Measurements from ENCODE around the gene PEDS1.
"Not testable (repeated sequence)": the region's sequence is repeated elsewhere in the genome, so short reads cannot be mapped to it uniquely, and the experiment has no call there.

The PEDS1 gene

DNA sequence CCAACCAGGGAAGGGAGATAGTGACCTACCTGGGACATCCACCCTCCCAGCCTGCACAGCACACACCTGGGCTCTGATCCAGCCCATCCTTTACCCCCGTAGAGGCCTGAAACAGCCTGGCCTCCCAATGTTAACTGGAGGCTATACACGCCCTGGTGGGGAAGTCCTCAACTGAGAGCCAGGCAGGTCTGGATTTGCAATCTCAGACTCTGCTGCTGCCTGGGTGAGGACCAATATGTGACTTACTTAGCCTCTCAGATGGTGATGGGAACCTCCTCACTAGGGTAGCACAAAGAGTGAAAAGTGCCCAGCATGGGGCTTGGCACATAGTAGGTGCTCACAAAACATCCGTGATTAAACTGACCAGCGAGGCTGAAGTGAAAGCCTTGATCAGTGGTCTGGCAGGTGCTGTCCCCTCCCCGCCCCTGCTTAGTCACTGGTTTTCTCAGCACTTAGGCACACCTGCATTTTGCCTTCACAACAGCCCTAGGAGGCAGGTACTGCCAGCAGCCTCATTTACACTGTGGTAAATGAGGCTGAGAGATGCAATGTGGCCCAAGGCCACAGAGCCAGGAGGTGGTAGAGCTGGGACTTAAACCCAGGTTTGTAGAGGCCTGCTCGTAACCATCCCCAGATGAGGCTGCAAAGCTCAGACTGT, 12.4 kb downstream of the PEDS1 start:
- peaks cover 76% of the 10 kb centered on the region for H3K36me3 ChIP-seq (ENCODE audit: control insufficient read depth, insufficient read depth, low read length)
- H3K4me1 ChIP-seq (ENCODE audit: control insufficient read depth, insufficient read depth, low read length, poor library complexity, severe bottlenecking): peaks cover 49% of the 10 kb centered on the region
- no peak overlapping the region for H3K27ac ChIP-seq (ENCODE audit: low read depth, low read length, severe bottlenecking)
- no peak overlapping the region for H3K4me3 ChIP-seq (ENCODE audit: extremely low read depth, insufficient read depth, low read length, poor library complexity, severe bottlenecking)
- 94 to 100% methylated on average over 5 to 6 of the region's 6 CpGs for WGBS, 2 experiments (ENCODE audit: insufficient coverage in 2 of 2)
- H3K9me3 ChIP-seq (ENCODE audit: control insufficient read depth, low read length): no peaks in the 10 kb centered on the region

DNA sequence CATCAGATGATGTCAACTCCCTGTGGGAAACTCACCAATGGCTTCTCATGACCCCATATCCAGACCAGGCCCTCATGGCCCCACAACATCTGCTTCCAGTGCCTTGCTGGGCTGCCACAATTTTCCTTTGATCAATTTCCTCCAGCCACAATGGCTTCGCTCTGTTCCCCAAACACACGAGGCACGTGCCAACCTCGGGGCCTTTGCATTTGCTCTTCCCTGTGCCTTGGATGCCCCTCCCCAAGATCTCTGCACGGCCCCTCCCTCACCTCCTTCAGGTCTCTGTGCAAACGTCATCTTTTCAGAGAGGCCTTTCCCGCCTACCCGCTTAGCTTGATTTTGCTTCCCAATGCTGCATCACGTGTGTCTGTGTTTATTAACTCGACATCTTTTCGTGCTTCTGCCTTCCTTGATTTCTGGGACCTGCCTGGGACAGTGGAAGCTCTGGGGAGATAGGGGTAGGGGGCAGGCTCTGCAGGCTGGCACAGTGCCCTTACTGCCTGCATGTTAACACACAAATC, 13.1 kb downstream of the PEDS1 start:
- no peaks in the 10 kb centered on the region for H3K9me3 ChIP-seq (ENCODE audit: control insufficient read depth, low read length)
- no peak overlapping the region for H3K27ac ChIP-seq (ENCODE audit: low read depth, low read length, severe bottlenecking)
- H3K4me3 ChIP-seq (ENCODE audit: extremely low read depth, insufficient read depth, low read length, poor library complexity, severe bottlenecking): no peak overlapping the region
- 95% methylated on average over 9 to 11 of the region's 11 CpGs for WGBS, 2 experiments (ENCODE audit: insufficient coverage in 2 of 2)
- peaks cover 48% of the 10 kb centered on the region for H3K4me1 ChIP-seq (ENCODE audit: control insufficient read depth, insufficient read depth, low read length, poor library complexity, severe bottlenecking)
- peaks cover 79% of the 10 kb centered on the region for H3K36me3 ChIP-seq (ENCODE audit: control insufficient read depth, insufficient read depth, low read length)

DNA sequence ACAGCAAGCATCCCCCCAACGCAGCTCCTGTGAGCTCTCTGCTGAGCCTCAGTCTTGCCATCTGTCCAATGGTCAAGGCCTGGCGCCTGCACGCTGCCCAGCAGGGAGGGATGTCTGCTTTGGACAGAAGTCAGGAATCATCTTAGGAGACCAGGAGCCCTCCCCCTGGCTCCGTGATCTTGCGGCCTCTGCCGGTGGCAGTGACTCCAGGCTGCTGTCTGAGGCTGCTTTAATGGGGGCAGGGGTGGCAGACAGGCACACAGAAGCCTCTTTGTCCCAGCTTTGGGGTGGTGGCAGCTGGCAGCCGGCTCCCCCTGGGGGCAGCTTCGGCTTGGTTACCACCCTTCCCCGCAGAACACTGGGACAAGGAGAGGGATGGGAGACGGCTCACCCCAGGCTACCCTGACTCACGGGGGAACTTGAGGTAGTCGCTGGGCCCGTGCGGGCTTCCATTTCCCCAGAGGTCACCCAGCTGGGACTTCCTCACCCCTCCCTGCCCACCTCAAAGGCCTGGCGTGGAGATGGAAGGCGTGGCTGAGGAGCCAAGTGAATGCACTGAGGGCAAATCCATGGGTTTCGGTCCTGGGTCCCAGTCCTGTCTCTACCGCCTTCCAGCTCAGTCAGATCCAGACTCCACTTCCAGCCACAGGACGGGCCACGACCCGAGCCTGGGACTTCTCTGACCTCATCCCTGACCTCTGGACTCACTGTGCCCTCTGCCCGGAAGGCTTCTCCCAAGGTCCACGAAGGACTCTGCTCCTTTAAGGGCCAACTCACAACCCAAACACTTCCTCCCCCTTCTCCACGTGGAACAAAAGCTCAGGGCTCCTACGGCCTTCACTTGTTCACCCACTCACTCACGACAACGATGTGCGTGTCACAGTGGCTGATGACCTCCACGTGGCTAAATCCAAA, 14.8 kb downstream of the PEDS1 start:
- peaks cover 41% of the 10 kb centered on the region for H3K4me1 ChIP-seq (ENCODE audit: control insufficient read depth, insufficient read depth, low read length, poor library complexity, severe bottlenecking)
- H3K4me3 ChIP-seq (ENCODE audit: extremely low read depth, insufficient read depth, low read length, poor library complexity, severe bottlenecking): no peak overlapping the region
- peak overlapping the region; percentile 45 for H3K27ac ChIP-seq (ENCODE audit: low read depth, low read length, severe bottlenecking)
- H3K36me3 ChIP-seq (ENCODE audit: control insufficient read depth, insufficient read depth, low read length): peaks cover 85% of the 10 kb centered on the region
- H3K9me3 ChIP-seq (ENCODE audit: control insufficient read depth, low read length): no peaks in the 10 kb centered on the region
- 85 to 88% methylated on average over 25 to 28 of the region's 29 CpGs for WGBS, 2 experiments (ENCODE audit: insufficient coverage in 2 of 2)

DNA sequence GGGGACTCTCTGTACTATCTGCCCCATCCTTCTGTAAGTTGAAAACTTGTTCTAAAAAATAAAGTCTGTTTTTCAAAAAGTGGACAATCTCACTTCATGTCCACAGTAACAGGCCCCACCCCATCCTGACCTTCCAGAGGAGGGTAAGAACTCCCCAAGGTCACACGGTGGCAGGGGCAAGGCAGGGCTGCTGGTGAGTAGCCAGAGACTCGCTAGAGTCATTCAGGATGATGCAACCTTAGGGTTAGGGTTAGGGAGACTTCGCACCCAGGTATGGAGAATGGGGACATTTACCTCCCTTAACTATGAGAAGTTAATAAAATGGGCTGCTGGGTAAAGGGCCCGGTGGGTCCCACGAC, 15.4 kb downstream of the PEDS1 start:
- Histone ChIP-seq H3K4me1 (ENCODE audit: control insufficient read depth, insufficient read depth, low read length, poor library complexity, severe bottlenecking) (peaks cover 41% of the 10 kb centered on the region), H3K27ac (ENCODE audit: low read depth, low read length, severe bottlenecking) (peak overlapping the region; percentile 16), H3K36me3 (ENCODE audit: control insufficient read depth, insufficient read depth, low read length) (peaks cover 84% of the 10 kb centered on the region), H3K9me3 (ENCODE audit: control insufficient read depth, low read length) (no peaks in the 10 kb centered on the region), H3K4me3 (ENCODE audit: extremely low read depth, insufficient read depth, low read length, poor library complexity, severe bottlenecking) (no peak overlapping the region)
- whole genome bisulfite sequencing, 2 experiments (ENCODE audit: insufficient coverage in 2 of 2): 95 to 100% methylated on average over 2 to 5 of the region's 5 CpGs

DNA sequence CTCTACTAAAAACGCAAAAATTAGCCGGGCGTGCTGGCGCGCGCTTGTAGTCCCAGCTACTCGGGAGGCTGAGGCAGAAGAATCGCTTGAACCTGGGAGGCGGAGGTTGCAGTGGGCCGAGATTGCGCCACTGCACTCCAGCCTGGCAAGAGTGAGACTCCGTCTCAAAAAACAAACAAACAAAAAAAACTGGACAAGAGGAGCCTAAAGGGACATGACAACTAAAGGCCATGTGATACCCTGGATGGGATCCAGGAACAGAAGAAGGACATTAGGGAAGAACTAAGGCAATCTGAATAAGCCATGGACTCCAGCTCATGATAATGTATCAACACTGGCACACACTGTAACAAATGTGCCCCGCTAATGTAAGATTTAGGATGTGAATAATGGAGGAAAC, 15.8 kb downstream of the PEDS1 start:
- WGBS, 2 experiments (ENCODE audit: insufficient coverage in 2 of 2): 83 to 96% methylated on average over 10 to 13 of the region's 13 CpGs
- peaks cover 37% of the 10 kb centered on the region for H3K4me1 ChIP-seq (ENCODE audit: control insufficient read depth, insufficient read depth, low read length, poor library complexity, severe bottlenecking)
- H3K36me3 ChIP-seq (ENCODE audit: control insufficient read depth, insufficient read depth, low read length): peaks cover 84% of the 10 kb centered on the region
- not testable (repeated sequence) for H3K4me3 ChIP-seq (ENCODE audit: extremely low read depth, insufficient read depth, low read length, poor library complexity, severe bottlenecking); H3K9me3 ChIP-seq (ENCODE audit: control insufficient read depth, low read length); H3K27ac ChIP-seq (ENCODE audit: low read depth, low read length, severe bottlenecking)

DNA sequence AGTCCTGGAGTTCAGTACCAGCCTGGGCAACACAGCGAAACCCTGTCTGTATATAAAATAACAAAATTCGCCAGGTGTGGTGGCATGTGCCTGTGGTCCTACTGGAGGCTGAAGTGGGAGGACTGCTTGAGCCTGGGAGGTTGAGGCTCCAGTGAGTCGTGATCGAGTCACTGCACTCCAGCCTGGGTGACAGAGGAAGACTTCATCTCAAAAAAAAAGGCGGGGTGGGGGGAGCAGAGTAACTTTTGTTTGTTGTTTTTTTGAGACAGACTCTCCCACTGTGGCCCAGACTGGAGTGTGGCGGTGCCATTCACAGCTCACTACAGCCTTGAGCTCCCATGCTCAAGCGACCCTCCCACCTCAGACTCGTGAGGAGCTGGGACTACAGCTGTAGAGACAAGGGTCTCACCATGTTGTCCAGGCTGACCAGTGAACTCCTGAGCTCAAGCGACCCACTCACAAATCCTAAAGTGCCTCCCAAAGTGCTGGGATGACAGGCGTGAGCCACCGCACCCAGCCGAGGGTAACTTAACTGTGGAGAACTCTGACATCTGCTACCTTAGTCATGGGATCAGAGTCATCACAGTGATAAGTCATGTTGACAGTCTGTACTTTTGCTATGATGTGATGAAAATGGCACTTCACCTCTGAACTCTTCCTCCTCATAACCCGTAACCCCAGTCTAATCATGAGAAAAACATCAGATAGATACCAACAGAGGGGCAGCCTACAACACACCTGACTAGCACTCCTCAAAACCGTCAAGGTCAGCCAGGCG, 16.5 kb downstream of the PEDS1 start:
- H3K4me1 ChIP-seq (ENCODE audit: control insufficient read depth, insufficient read depth, low read length, poor library complexity, severe bottlenecking): peaks cover 32% of the 10 kb centered on the region
- H3K4me3 ChIP-seq (ENCODE audit: extremely low read depth, insufficient read depth, low read length, poor library complexity, severe bottlenecking): no peak overlapping the region
- peaks cover 88% of the 10 kb centered on the region for H3K36me3 ChIP-seq (ENCODE audit: control insufficient read depth, insufficient read depth, low read length)
- 95 to 97% methylated on average over 12 to 13 of the region's 15 CpGs for WGBS, 2 experiments (ENCODE audit: insufficient coverage in 2 of 2)
- no peak overlapping the region for H3K27ac ChIP-seq (ENCODE audit: low read depth, low read length, severe bottlenecking)
- no peaks in the 10 kb centered on the region for H3K9me3 ChIP-seq (ENCODE audit: control insufficient read depth, low read length)

DNA sequence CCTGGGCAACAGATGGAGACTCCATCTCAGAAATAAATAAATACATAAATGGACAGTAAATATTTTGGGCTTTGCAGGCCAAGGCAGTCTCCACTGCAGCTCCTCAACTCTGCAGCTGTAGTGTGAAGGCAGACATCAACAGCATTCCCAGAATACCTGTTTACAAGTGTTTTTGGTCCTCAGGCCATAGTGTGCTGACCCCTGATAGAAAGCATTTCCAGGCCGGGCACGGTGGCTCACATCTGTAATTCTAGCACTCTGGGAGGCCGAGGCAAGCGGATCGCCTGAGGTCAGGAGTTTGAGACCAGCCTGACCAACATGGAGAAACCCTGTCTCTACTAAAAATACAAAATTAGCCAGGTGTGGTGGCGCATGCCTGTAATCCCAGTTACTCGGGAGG, 18.4 kb downstream of the PEDS1 start:
- not testable (repeated sequence) for H3K9me3 ChIP-seq (ENCODE audit: control insufficient read depth, low read length); H3K4me3 ChIP-seq (ENCODE audit: extremely low read depth, insufficient read depth, low read length, poor library complexity, severe bottlenecking); H3K27ac ChIP-seq (ENCODE audit: low read depth, low read length, severe bottlenecking)
- H3K36me3 ChIP-seq (ENCODE audit: control insufficient read depth, insufficient read depth, low read length): peaks cover 86% of the 10 kb centered on the region
- WGBS, 2 experiments (ENCODE audit: insufficient coverage in 2 of 2): 93 to 95% methylated on average over 3 to 4 of the region's 7 CpGs
- H3K4me1 ChIP-seq (ENCODE audit: control insufficient read depth, insufficient read depth, low read length, poor library complexity, severe bottlenecking): peaks cover 24% of the 10 kb centered on the region

DNA sequence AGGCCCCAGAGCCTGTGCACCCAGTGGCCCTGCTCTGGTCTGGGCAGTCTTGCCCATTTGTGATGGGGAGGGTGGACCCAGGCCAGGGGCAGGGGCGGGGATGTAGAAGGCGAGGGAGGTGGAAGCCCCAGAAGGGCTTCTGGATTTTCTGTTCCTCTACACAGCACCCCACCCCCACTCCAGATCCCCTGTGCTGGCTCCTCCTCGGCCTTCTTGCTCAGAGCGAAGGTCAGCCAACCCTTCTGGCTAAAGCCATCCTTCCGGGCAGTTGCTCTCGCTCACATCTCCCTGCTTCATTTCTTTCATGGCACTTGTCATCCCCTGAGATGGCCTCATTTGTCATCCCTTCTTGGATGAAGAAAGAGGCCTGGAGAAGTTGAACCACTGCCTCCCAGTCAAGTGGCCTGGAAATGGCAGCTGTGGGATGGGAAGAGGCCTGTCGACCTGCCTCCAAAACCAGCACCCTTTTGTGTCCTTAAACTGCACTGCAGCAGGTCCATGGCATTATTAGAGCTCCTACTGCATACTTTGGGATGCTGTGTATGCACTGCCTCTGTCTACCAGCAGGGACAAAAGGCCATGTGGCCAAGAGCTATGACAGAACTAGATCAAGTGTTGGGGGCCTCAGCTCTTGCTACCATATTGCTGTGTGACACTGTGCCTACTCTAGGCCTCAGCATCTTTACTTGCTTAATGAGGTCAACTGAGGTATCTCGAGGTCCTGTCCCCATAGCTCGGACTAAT, 19.9 kb downstream of the PEDS1 start:
- H3K9me3 ChIP-seq (ENCODE audit: control insufficient read depth, low read length): no peaks in the 10 kb centered on the region
- peaks cover 15% of the 10 kb centered on the region for H3K4me1 ChIP-seq (ENCODE audit: control insufficient read depth, insufficient read depth, low read length, poor library complexity, severe bottlenecking)
- 94 to 95% methylated on average over 4 to 7 of the region's 9 CpGs for WGBS, 2 experiments (ENCODE audit: insufficient coverage in 2 of 2)
- H3K4me3 ChIP-seq (ENCODE audit: extremely low read depth, insufficient read depth, low read length, poor library complexity, severe bottlenecking): no peak overlapping the region
- no peak overlapping the region for H3K27ac ChIP-seq (ENCODE audit: low read depth, low read length, severe bottlenecking)
- H3K36me3 ChIP-seq (ENCODE audit: control insufficient read depth, insufficient read depth, low read length): peaks cover 87% of the 10 kb centered on the region

DNA sequence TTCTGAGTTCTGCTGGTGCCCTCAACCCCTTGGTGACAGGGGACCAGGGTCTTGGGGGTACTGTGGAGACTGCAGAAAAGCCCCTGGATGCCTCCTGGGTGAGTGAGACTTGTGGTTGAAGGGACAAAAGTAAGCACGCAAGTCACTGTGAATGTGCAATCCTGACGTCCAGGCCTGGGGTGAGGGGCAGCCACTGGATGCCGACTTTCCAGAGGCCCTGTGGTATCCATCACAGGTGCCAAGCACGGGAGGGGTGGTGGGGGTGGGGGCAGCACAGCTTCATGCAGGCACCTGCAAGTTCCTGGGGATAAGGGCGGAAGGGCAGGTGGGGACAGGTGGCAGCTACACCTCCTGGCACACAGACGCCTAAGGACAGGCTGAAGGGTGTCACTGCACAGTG, 20.5 kb downstream of the PEDS1 start:
- no peaks in the 10 kb centered on the region for H3K9me3 ChIP-seq (ENCODE audit: control insufficient read depth, low read length)
- peaks cover 10% of the 10 kb centered on the region for H3K4me1 ChIP-seq (ENCODE audit: control insufficient read depth, insufficient read depth, low read length, poor library complexity, severe bottlenecking)
- peaks cover 87% of the 10 kb centered on the region for H3K36me3 ChIP-seq (ENCODE audit: control insufficient read depth, insufficient read depth, low read length)
- 95 to 98% methylated on average over 6 of the region's 6 CpGs for WGBS, 2 experiments (ENCODE audit: insufficient coverage in 2 of 2)
- no peak overlapping the region for H3K4me3 ChIP-seq (ENCODE audit: extremely low read depth, insufficient read depth, low read length, poor library complexity, severe bottlenecking)
- no peak overlapping the region for H3K27ac ChIP-seq (ENCODE audit: low read depth, low read length, severe bottlenecking)

DNA sequence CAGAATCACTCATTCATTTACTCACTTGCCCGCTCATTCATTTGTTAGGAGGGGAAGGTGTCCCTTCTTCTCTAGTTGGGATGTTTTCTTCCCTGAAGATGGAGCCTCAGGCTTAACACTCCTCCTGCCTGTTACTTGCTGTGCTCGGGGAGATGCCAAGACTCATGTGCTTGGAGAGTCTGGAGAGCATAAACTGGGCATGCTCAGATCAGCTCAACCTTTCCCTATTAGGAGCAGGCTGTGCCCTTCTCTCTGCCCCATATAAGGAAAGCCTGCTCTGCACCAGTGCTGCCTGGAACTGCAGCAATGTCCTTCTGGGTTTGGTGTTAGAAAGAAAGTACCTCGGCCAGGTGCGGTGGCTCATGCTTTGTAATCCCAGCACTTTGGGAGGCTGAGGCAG, 22.5 kb downstream of the PEDS1 start:
- 92 to 100% methylated on average over 2 to 3 of the region's 4 CpGs for WGBS, 2 experiments (ENCODE audit: insufficient coverage in 2 of 2)
- no peak overlapping the region for H3K4me3 ChIP-seq (ENCODE audit: extremely low read depth, insufficient read depth, low read length, poor library complexity, severe bottlenecking)
- no peak overlapping the region for H3K27ac ChIP-seq (ENCODE audit: low read depth, low read length, severe bottlenecking)
- peaks cover 94% of the 10 kb centered on the region for H3K36me3 ChIP-seq (ENCODE audit: control insufficient read depth, insufficient read depth, low read length)
- no peaks in the 10 kb centered on the region for H3K9me3 ChIP-seq (ENCODE audit: control insufficient read depth, low read length)
- peaks cover 4% of the 10 kb centered on the region for H3K4me1 ChIP-seq (ENCODE audit: control insufficient read depth, insufficient read depth, low read length, poor library complexity, severe bottlenecking)

Data from mesodermal cell (in vitro differentiated cells).